Chondrocyte (in vitro differentiated cells): ENCODE measurements around the gene FOXP1. TPM values are rescaled to one million over a fixed set of nuclear protein-coding genes. Genes with fewer than 3 reads are reported as not detected.

Experiments
- DNase-seq: peaks from one replicate; pipeline ENCODE4 v3.0.0; 2021; ENCODE audit warnings: mixed read lengths, low spot score
- H3K27ac Mint-ChIP-seq: one replicate; pipeline ENCODE4 v1.8.0; 2021; ENCODE audit warnings: mild to moderate bottlenecking, moderate library complexity, mixed read lengths; ENCODE audit not compliant: unreplicated experiment
- H3K27me3 Mint-ChIP-seq: 2 replicates; pipeline ENCODE4 v1.8.0; 2021; ENCODE audit warnings: low read depth, mixed read lengths
- H3K36me3 Mint-ChIP-seq: 2 replicates; pipeline ENCODE4 v1.8.0; 2021; ENCODE audit warnings: low read depth, mixed read lengths
- H3K4me1 Mint-ChIP-seq: 2 replicates; pipeline ENCODE4 v1.8.0; 2021; ENCODE audit warnings: low read depth, mild to moderate bottlenecking, mixed read lengths
- H3K4me3 Mint-ChIP-seq: one replicate; pipeline ENCODE4 v1.8.0; 2021; ENCODE audit warnings: mild to moderate bottlenecking, moderate library complexity, mixed read lengths; ENCODE audit not compliant: unreplicated experiment
- H3K9me3 Mint-ChIP-seq: 2 replicates; pipeline ENCODE4 v1.8.0; 2021; ENCODE audit warnings: low read depth, mixed read lengths
- total RNA-seq: library from RNA; stranded (reverse); gene quantifications from 3 replicates; pipeline ENCODE4 v1.2.1, GENCODE V29; 2021
- TF ChIP-seq, protein P1 (sequence below): fragments of 200-600 bp; sonication (generic); IDR thresholded peaks from 2 replicates; pipeline ENCODE4 v1.5.0; 2021; ENCODE audit warnings: antibody characterized with exemption, mild to moderate bottlenecking, moderate library complexity

The FOXP1 gene
- total RNA-seq, 1 donor from 2014 or later = 206 TPM

DNA sequence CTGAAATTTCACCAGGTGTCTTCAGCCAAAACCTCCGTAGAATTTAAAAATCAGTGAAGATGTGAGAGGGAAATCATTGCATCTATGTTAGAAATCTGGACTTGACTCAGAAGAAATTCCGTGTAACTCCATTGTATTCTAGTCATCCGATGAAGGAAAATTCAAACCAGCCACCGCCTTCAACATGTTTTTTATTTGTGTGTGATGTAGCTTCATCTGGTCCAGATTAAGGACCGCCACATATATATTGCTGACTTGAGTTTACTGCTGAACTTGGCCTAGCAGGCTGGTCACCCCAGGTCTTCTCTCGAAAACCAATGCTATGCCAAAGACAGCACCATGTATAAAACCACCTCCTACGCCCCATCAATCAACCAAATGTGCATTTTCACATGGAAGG lies 120.9 kb downstream of the FOXP1 start:
- TF ChIP-seq, protein P1, sequence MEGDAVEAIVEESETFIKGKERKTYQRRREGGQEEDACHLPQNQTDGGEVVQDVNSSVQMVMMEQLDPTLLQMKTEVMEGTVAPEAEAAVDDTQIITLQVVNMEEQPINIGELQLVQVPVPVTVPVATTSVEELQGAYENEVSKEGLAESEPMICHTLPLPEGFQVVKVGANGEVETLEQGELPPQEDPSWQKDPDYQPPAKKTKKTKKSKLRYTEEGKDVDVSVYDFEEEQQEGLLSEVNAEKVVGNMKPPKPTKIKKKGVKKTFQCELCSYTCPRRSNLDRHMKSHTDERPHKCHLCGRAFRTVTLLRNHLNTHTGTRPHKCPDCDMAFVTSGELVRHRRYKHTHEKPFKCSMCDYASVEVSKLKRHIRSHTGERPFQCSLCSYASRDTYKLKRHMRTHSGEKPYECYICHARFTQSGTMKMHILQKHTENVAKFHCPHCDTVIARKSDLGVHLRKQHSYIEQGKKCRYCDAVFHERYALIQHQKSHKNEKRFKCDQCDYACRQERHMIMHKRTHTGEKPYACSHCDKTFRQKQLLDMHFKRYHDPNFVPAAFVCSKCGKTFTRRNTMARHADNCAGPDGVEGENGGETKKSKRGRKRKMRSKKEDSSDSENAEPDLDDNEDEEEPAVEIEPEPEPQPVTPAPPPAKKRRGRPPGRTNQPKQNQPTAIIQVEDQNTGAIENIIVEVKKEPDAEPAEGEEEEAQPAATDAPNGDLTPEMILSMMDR = no peak
- H3K27ac Mint-ChIP-seq = no peak overlapping the region
- no peaks in the 10 kb centered on the region for H3K27me3 Mint-ChIP-seq
- H3K4me1 Mint-ChIP-seq = peaks cover 52% of the 10 kb centered on the region
- H3K4me3 Mint-ChIP-seq = no peak overlapping the region
- H3K9me3 Mint-ChIP-seq = no peaks in the 10 kb centered on the region
- peaks cover 1% of the 10 kb centered on the region for H3K36me3 Mint-ChIP-seq
- DNase-seq = no peak

DNA sequence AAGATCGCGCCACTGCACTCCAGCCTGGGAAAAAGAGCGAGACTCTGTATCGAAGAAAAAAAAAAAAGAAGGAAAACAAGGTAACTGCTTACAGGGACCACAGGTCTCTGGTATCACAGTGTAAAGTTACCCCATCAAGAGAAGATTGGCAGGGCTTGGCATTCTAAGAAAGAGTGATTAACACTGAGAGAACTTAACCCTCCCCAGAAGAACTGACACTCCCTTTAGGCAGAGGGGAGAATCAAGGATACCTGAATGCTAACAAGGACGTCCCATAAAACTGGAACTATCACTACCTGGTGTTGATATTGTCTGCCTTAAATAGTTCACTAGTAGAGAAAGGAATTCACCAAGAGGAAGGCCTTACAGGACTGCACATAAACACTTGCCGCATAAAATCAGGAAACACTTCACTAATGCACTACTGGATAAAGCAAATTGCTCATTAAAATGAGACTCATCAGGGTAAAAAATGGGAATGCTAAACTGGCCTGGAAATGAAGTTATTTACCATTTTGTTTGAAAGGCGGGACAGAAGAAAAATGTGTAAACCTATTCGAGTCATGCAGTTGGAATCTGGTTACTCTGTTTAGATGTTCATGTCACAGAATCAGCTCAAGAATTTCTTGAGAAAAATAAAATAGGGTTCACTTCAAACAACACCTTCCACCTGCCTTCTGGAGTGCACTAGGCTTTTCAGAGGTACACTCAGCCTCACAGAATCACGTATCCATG lies 121.6 kb downstream of the FOXP1 start:
- Mint-ChIP-seq H3K9me3 (no peaks in the 10 kb centered on the region), H3K27me3 (no peaks in the 10 kb centered on the region), H3K4me1 (peaks cover 59% of the 10 kb centered on the region), H3K4me3 (no peak overlapping the region), H3K36me3 (peaks cover 1% of the 10 kb centered on the region), H3K27ac (peak overlapping the region; percentile 42)
- no peak for DNase-seq
- TF ChIP-seq, protein P1 = no peak

DNA sequence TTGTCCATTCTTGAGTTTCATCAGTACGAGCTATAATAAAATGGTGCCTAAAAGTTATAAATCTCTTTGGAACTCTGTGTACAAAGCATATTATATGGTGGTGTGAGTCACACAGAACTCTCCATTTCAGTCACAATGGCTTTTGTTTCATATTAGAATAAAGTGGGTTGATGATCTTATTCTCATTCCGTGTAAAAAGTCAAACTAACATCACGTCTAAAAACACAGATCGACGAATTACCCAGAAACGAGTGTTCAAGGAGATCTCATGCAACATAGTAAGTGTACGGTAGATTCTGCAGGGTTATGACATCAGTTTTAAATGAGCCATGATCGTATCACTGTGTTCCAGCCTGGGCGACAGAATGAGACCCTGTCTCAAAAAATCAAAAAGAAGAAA lies 122.4 kb downstream of the FOXP1 start:
- H3K27me3 Mint-ChIP-seq = no peaks in the 10 kb centered on the region
- H3K4me1 Mint-ChIP-seq = peaks cover 59% of the 10 kb centered on the region
- DNase-seq = no peak
- peaks cover under 1% of the 10 kb centered on the region for H3K36me3 Mint-ChIP-seq
- TF ChIP-seq, protein P1 = no peak
- no peaks in the 10 kb centered on the region for H3K9me3 Mint-ChIP-seq
- peak overlapping the region; percentile 36 for H3K27ac Mint-ChIP-seq
- H3K4me3 Mint-ChIP-seq = no peak overlapping the region

GRCh38 chr3:71458895-71459294 lies 124.6 kb downstream of the FOXP1 start:
- Mint-ChIP-seq H3K4me1 (peaks cover 69% of the 10 kb centered on the region), H3K27me3 (no peaks in the 10 kb centered on the region), H3K27ac (no peak overlapping the region), H3K9me3 (no peaks in the 10 kb centered on the region), H3K4me3 (no peak overlapping the region), H3K36me3 (no peaks in the 10 kb centered on the region)
- no peak for DNase-seq
- TF ChIP-seq, protein P1 = no peak

DNA sequence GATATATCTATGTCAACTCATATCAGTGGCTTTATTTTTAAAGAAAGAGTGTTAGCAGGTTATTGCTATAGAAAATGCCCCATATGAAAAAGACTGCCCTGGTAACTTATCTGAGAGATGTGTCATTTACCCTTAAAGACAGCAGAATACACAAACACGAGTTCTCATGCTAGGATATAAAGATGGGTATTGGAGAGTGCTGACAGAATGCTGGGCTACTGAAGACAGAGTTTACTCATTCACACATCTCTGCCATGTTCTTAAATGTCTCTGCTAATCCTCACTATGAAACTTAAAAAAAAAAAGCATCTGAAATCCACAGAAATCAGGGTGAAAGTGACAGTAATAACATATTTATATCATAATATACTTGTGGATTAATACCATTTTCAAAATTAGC lies 126.7 kb downstream of the FOXP1 start:
- peaks cover 69% of the 10 kb centered on the region for H3K4me1 Mint-ChIP-seq
- no peaks in the 10 kb centered on the region for H3K9me3 Mint-ChIP-seq
- no peaks in the 10 kb centered on the region for H3K27me3 Mint-ChIP-seq
- DNase-seq = no peak
- peak overlapping the region; percentile 78 for H3K27ac Mint-ChIP-seq
- H3K36me3 Mint-ChIP-seq = peaks cover 1% of the 10 kb centered on the region
- no peak overlapping the region for H3K4me3 Mint-ChIP-seq
- TF ChIP-seq, protein P1 = no peak
